Common myeloid progenitor, CD34-positive (primary cell): ENCODE results near the gene ZNF888.
"Not testable (repeated sequence)": the region's sequence is repeated elsewhere in the genome, so short reads cannot be mapped to it uniquely, and the experiment has no call there.

ENCODE experiments used
- CTCF ChIA-PET: fragments of 350-600 bp; sonication (Branson Sonifier 250); formaldehyde crosslinking; loops from one replicate; lab custom pipeline; 2021; ENCODE audit warnings: antibody characterized with exemption; lab: Charles Lee
- POLR2A ChIA-PET: fragments of 350-600 bp; sonication (Branson Sonifier 250); formaldehyde crosslinking; loops from one replicate; lab custom pipeline; 2021; ENCODE audit warnings: antibody characterized with exemption; lab: Charles Lee
- DNase-seq, 3 donors: peaks; one replicate each; pipeline versions ENCODE4 v3.0.0 to v3.0.0-alpha.2; 2013
- H3K27ac ChIP-seq, 2 experiments: 1 replicate in 1 of 2; 2 replicates in 1 of 2; pipeline ENCODE4 v1.7.0; 2013; ENCODE audit warnings: inconsistent platforms in 2 of 2, low read length in 2 of 2, mild to moderate bottlenecking in 2 of 2, low read depth in 1 of 2, moderate library complexity in 1 of 2; ENCODE audit not compliant: severe bottlenecking in 2 of 2, insufficient read depth in 1 of 2, poor library complexity in 1 of 2
- H3K27me3 ChIP-seq, 5 experiments: replicated peaks in 2 of 5; 1 replicate in 3 of 5; 2 replicates in 2 of 5; pipeline versions ENCODE4 v1.6.1 to v1.7.0; 2013; ENCODE audit warnings: low read length in 4 of 5, mild to moderate bottlenecking in 2 of 5, moderate library complexity in 2 of 5, inconsistent platforms in 1 of 5; ENCODE audit not compliant: insufficient read depth in 5 of 5, control insufficient read depth in 4 of 5
- H3K36me3 ChIP-seq, 4 experiments: 1 replicate in 2 of 4; 2 replicates in 2 of 4; pipeline versions ENCODE4 v1.6.1 to v1.7.0; 2013; ENCODE audit warnings: low read length in 3 of 4, control low read depth in 1 of 4, mild to moderate bottlenecking in 1 of 4; ENCODE audit not compliant: control insufficient read depth in 4 of 4, insufficient read depth in 4 of 4
- H3K4me1 ChIP-seq, 4 experiments: 1 replicate in 3 of 4; 2 replicates in 1 of 4; pipeline versions ENCODE4 v1.6.1 to v1.7.1; 2013; ENCODE audit warnings: low read length in 3 of 4, mild to moderate bottlenecking in 3 of 4, control low read depth in 1 of 4, inconsistent platforms in 1 of 4, moderate library complexity in 1 of 4; ENCODE audit not compliant: control insufficient read depth in 4 of 4, insufficient read depth in 4 of 4; ENCODE audit errors: control extremely low read depth in 1 of 4
- H3K4me3 ChIP-seq, 7 experiments: 1 replicate in 4 of 7; 2 replicates in 3 of 7; pipeline versions ENCODE4 v1.5.1 to v1.7.0; 2013; ENCODE audit warnings: mild to moderate bottlenecking in 7 of 7, low read length in 6 of 7, moderate library complexity in 6 of 7, inconsistent platforms in 2 of 7, low read depth in 2 of 7, control low read depth in 1 of 7; ENCODE audit not compliant: insufficient read depth in 4 of 7, control insufficient read depth in 1 of 7; ENCODE audit errors: extremely low read depth in 1 of 7
- H3K9me3 ChIP-seq, 5 experiments: 1 replicate in 4 of 5; 2 replicates in 1 of 5; pipeline versions ENCODE4 v1.6.1 to v1.7.1; 2013; ENCODE audit warnings: low read length in 4 of 5, mild to moderate bottlenecking in 2 of 5, inconsistent platforms in 1 of 5, low read depth in 1 of 5, moderate library complexity in 1 of 5; ENCODE audit not compliant: control insufficient read depth in 4 of 5, insufficient read depth in 2 of 5; ENCODE audit errors: control extremely low read depth in 1 of 5
- WGBS: methylation state at CpG from one replicate; pipeline ENCODE4 v1.1.5; 2013; ENCODE audit not compliant: insufficient coverage; 5-methylcytosine and 5-hydroxymethylcytosine counted together

The ZNF888 gene

DNA sequence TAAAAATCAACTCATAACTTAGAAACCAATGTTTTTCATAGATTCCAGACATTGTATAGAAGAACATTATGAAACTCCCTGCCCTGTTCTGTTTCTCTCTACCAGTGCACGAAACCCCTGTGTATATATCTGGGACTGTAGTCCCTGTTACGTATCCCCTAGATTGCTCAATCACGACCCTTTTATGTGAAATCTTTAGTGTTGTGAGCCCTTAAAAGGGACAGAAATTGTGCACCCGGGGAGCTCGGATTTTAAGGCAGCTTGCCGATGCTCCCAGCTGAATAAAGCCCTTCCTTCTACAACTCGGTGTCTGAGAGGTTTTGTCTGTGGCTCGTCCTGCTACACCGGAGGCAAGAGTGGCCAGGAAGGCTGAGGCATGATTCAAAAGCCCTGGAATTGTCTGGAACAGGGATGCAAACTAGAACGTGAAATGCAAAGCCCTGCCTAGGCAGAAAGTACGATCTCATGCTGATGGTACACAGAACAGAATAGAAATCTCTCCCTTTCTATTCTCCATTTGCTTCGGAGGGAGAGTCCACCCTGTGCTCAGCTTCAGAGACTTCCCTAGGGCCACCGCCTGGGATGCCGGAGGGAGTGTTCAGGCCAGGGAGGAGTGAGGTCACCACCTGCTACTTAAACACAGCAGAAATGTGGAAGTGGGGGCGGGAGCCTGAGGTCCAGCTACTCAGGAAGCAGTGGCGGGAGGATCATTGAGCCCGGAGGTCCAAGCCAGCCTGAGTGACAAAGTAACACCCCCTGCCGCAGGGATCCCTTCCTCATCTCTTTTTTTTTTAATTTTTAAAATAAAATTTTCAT, 758 bp upstream of the ZNF888 start:
- Histone ChIP-seq H3K27me3 (no peaks in the 10 kb centered on the region), H3K9me3 (peaks cover 0 to 15% (median 0%) of the 10 kb centered on the region in 5 experiments), H3K36me3 (peaks cover 7 to 27% (median 12%) of the 10 kb centered on the region in 4 experiments), H3K4me3 (peak overlapping the region in 6 of 7 experiments; percentile 8 to 99 (median 88)), H3K27ac (peak overlapping the region; percentile 33 to 95), H3K4me1 (peaks cover 3 to 27% (median 16%) of the 10 kb centered on the region in 4 experiments)
- POLR2A ChIA-PET = interaction anchor here (0.6 to 1.2 kb wide), 4 partner anchors 15 to 229 kb away, joined by 3 to 6 read pairs (median 4); no protein-coding TSS in a partner anchor
- DNase-seq = peak in 2 of 3 donors; percentile 42 to 51
- 92% methylated on average over 8 of the region's 18 CpGs for WGBS
- CTCF ChIA-PET = interaction anchor here (0.7 to 1.4 kb wide), 2 partner anchors 13 to 876 kb away, joined by 3 read pairs; no protein-coding TSS in a partner anchor

DNA sequence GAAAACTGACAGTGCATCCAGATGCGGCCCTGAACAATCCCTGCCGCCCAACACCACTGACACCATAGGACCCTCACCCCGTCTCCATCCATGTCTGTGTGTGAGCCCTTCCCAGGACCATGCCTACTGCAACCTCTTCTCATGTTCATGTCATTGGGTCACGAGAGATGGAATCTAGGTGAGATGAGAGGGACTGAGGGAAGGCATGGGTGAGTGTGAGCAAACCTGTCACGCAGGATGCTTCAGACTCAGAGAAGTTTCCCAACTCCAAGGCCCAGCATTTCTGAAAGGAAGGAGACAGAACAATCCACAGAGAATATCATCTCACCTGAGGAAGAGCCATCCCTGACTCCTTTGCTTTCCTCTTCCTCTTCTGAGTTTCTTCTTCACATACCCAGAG, 5.7 kb downstream of the ZNF888 start:
- H3K36me3 ChIP-seq = peaks cover 9 to 37% (median 35%) of the 10 kb centered on the region in 4 experiments
- H3K27ac ChIP-seq = no peak overlapping the region
- no CpG with 5 or more reads among the region's 5 CpGs for WGBS
- DNase-seq = no peak
- H3K9me3 ChIP-seq = peaks cover 0 to 3% (median 0%) of the 10 kb centered on the region in 5 experiments
- H3K27me3 ChIP-seq = no peaks in the 10 kb centered on the region
- CTCF ChIA-PET = no interaction called here
- no peak overlapping the region for H3K4me3 ChIP-seq
- POLR2A ChIA-PET = no interaction called here
- peaks cover 0 to 8% (median 2%) of the 10 kb centered on the region in 4 experiments for H3K4me1 ChIP-seq

DNA sequence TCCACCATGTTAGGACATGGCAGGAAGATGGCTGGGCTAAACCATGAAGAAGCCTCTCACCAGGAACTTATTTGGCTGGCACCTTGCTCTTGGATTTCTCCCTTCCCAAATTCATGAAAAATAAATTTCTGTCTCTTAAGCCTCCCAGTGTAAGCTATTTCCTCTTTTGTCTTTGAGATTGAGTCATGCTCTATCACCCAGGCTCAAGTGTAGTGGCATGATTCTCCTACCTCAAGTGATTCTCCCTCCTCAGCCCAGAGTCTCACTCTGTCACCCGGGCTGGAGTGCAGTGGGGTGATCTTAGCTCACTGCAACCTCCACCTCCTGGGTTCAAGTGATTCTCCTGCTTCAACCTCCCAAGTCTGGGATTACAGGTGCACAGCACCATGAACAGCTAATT, 12.6 kb downstream of the ZNF888 start:
- Histone ChIP-seq H3K27me3 (no peaks in the 10 kb centered on the region), H3K4me3 (no peak overlapping the region), H3K27ac (no peak overlapping the region), H3K36me3 (peaks cover 19 to 67% (median 36%) of the 10 kb centered on the region in 4 experiments), H3K9me3 (peaks cover 0 to 8% (median 0%) of the 10 kb centered on the region in 5 experiments), H3K4me1 (no peaks in the 10 kb centered on the region)
- 100% methylated on average over 1 of the region's 1 CpG for WGBS
- DNase-seq = no peak
- ChIA-PET CTCF (interaction anchor here (1.8 kb wide), 1 partner anchor 11 kb away, joined by 4 read pairs; no protein-coding TSS in a partner anchor), POLR2A (interaction anchor here (1.0 kb wide), 1 partner anchor 11 kb away, joined by 4 read pairs; no protein-coding TSS in a partner anchor)

DNA sequence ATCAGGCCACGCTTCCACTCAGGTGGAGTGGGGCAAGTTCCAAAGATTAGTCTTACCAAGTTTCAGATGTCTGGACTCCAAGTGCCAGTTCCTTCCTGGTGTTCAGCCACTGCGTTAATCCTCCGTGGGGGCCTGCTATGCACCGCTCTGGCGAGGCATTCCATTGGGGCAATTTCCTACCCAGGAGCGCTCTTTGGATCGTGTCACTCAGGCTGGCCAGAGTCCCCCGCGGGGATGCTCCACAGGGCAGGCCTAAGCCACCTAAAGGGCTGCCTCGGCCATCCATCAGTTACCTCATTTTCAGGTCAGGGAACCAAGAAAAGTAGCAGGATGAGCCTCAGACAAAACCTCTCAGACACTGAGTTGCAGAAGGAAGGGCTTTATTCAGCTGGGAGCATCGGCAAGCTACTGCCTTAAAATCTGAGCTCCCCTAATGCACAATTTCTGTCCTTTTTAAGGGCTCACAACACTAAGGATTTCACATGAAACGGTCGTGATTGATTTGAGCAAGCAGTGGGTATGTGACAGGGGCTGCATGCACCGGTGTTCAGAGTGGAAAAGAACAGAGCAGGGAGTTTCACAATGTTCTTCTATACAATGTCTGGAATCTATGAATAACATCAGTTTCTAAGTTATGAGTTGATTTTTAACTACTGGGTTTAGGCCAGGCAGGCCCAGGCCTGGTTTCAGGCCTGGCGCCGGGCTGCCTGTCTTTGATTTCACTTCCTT, 19.0 kb downstream of the ZNF888 start:
- WGBS = 97% methylated on average over 10 of the region's 16 CpGs
- H3K9me3 ChIP-seq = not testable (repeated sequence)

DNA sequence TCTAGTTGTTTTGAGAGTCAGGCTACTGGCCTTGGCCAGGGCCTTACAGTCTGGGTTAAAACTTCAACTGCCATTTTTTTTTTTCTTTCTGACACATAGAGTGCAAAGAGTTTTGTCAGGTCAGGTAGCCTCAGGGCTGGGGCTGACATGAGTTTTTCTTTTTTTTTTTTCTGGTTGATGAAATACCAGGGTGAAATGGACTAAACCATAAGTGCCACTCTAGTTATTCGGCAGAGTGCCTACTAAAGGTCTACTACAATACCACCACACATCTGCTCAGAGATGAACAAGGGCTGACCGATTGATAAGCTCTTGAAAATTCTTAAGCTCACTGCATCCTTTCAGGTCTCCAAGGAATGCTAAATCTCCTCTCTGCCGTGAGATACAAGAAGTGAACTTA, 21.4 kb downstream of the ZNF888 start:
- no peaks in the 10 kb centered on the region for H3K27me3 ChIP-seq
- peaks cover 0 to under 1% (median 0%) of the 10 kb centered on the region in 5 experiments for H3K9me3 ChIP-seq
- no peak overlapping the region for H3K27ac ChIP-seq
- WGBS = 83% methylated on average over 1 of the region's 3 CpGs
- no peak overlapping the region for H3K4me3 ChIP-seq
- ChIA-PET CTCF (no interaction called here), POLR2A (no interaction called here)
- DNase-seq = no peak
- peaks cover 0 to 7% (median 4%) of the 10 kb centered on the region in 4 experiments for H3K4me1 ChIP-seq
- peaks cover 1 to 9% (median 7%) of the 10 kb centered on the region in 4 experiments for H3K36me3 ChIP-seq

More for the DNA sequence above, 19.0 kb downstream of the ZNF888 start:
- peaks cover 7 to 30% (median 18%) of the 10 kb centered on the region in 4 experiments for H3K36me3 ChIP-seq
- POLR2A ChIA-PET, DNase-seq, H3K4me1 ChIP-seq, H3K27me3 ChIP-seq, H3K27ac ChIP-seq, H3K4me3 ChIP-seq: not testable (repeated sequence)
- CTCF ChIA-PET = interaction anchor here (0.6 kb wide), 1 partner anchor 539 kb away, joined by 3 read pairs; no protein-coding TSS in a partner anchor

DNA sequence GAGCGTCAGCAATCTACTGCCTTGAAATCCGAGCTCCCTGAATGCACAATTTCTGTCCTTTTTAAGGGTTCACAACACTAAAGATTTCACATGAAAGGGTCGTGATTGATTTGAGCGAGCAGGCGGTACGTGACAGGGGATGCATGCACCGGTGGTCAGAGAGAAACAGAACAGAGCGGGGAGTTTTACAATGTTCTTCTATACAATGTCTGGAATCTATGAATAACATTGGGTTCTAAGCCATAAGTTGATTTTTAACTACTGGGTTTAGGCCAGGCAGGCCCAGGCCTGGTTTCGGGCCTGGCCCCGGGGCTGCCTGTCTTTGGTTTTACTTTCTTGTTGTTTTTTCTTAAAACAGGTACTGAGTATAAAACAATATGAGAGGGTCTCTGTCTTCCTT, 24.6 kb downstream of the ZNF888 start:
- H3K27me3 ChIP-seq, DNase-seq, CTCF ChIA-PET, POLR2A ChIA-PET, H3K9me3 ChIP-seq, H3K27ac ChIP-seq, H3K4me3 ChIP-seq: not testable (repeated sequence)
- WGBS = 100% methylated on average over 7 of the region's 10 CpGs
- H3K4me1 ChIP-seq = peaks cover 0 to 16% (median 12%) of the 10 kb centered on the region in 4 experiments
- H3K36me3 ChIP-seq = peaks cover 0 to 13% (median 3%) of the 10 kb centered on the region in 4 experiments
